Measurements from ENCODE around the gene MTHFD1L. TPM values are rescaled to one million over a fixed set of nuclear protein-coding genes. Genes with fewer than 3 reads are reported as not detected.
A peak's percentile ranks its signal among the peaks of the same experiment; 100 is the strongest.

Gene MTHFD1L
- total RNA-seq, 1 experiment from 2014 or later: 47.8 TPM

- Mint-ChIP-seq H3K4me3 (ENCODE audit: low read depth, unreplicated experiment) (no peak overlapping the region), H3K4me1 (ENCODE audit: low read depth, unreplicated experiment) (no peaks in the 10 kb centered on the region), H3K27me3 (ENCODE audit: unreplicated experiment) (no peaks in the 10 kb centered on the region), H3K27ac (ENCODE audit: unreplicated experiment) (peak overlapping the region; percentile 9), H3K9me3 (ENCODE audit: low read depth, unreplicated experiment) (no peaks in the 10 kb centered on the region), H3K36me3 (ENCODE audit: insufficient read depth, unreplicated experiment) (peaks cover 42% of the 10 kb centered on the region)
- intact Hi-C loops (cut with micrococcal nuclease; ENCODE audit: unreplicated experiment): no loop called here
- CTCF ChIA-PET: no interaction called here
- BruUV-seq (replicated peaks): no TSS peak
- no peak for DNase-seq
- TF ChIP-seq CTCF (IDR thresholded peaks at IDR 0.05; ENCODE audit: unreplicated experiment): no peak
Measured at GRCh38 chr6:150940941-150941340, 75.4 kb downstream of the MTHFD1L start.

- TF ChIP-seq CTCF (IDR thresholded peaks at IDR 0.05; ENCODE audit: unreplicated experiment): no peak
- Mint-ChIP-seq H3K36me3 (ENCODE audit: insufficient read depth, unreplicated experiment) (peaks cover 33% of the 10 kb centered on the region), H3K27ac (ENCODE audit: unreplicated experiment) (no peak overlapping the region), H3K4me3 (ENCODE audit: low read depth, unreplicated experiment) (no peak overlapping the region), H3K4me1 (ENCODE audit: low read depth, unreplicated experiment) (no peaks in the 10 kb centered on the region), H3K9me3 (ENCODE audit: low read depth, unreplicated experiment) (no peaks in the 10 kb centered on the region), H3K27me3 (ENCODE audit: unreplicated experiment) (no peaks in the 10 kb centered on the region)
- intact Hi-C loops (cut with micrococcal nuclease; ENCODE audit: unreplicated experiment): no loop called here
- no TSS peak for BruUV-seq (replicated peaks)
- no peak for DNase-seq
- CTCF ChIA-PET: no interaction called here
Measured at GRCh38 chr6:150949526-150949925, 84.0 kb downstream of the MTHFD1L start.

- intact Hi-C loops (cut with micrococcal nuclease; ENCODE audit: unreplicated experiment): no loop called here
- no TSS peak for BruUV-seq (replicated peaks)
- DNase-seq: no peak
- Mint-ChIP-seq H3K36me3 (ENCODE audit: insufficient read depth, unreplicated experiment) (peaks cover 38% of the 10 kb centered on the region), H3K4me1 (ENCODE audit: low read depth, unreplicated experiment) (no peaks in the 10 kb centered on the region), H3K4me3 (ENCODE audit: low read depth, unreplicated experiment) (no peak overlapping the region), H3K27ac (ENCODE audit: unreplicated experiment) (no peak overlapping the region), H3K27me3 (ENCODE audit: unreplicated experiment) (no peaks in the 10 kb centered on the region), H3K9me3 (ENCODE audit: low read depth, unreplicated experiment) (no peaks in the 10 kb centered on the region)
- no peak for TF ChIP-seq CTCF (IDR thresholded peaks at IDR 0.05; ENCODE audit: unreplicated experiment)
- CTCF ChIA-PET: no interaction called here
Measured at GRCh38 chr6:150953851-150954250, 88.3 kb downstream of the MTHFD1L start.

GRCh38 chr6:150959166-150959565 lies 93.7 kb downstream of the MTHFD1L start:
- no peak overlapping the region for H3K4me3 Mint-ChIP-seq (ENCODE audit: low read depth, unreplicated experiment)
- no TSS peak for BruUV-seq (replicated peaks)

More at GRCh38 chr6:150959166-150959565, 93.7 kb downstream of the MTHFD1L start:
- TF ChIP-seq CTCF (IDR thresholded peaks at IDR 0.05; ENCODE audit: unreplicated experiment): no peak
- no peaks in the 10 kb centered on the region for H3K27me3 Mint-ChIP-seq (ENCODE audit: unreplicated experiment)
- intact Hi-C loops (cut with micrococcal nuclease; ENCODE audit: unreplicated experiment): no loop called here
- DNase-seq: no peak
- H3K36me3 Mint-ChIP-seq (ENCODE audit: insufficient read depth, unreplicated experiment): peaks cover 15% of the 10 kb centered on the region
- CTCF ChIA-PET: no interaction called here
- H3K9me3 Mint-ChIP-seq (ENCODE audit: low read depth, unreplicated experiment): no peaks in the 10 kb centered on the region
- H3K4me1 Mint-ChIP-seq (ENCODE audit: low read depth, unreplicated experiment): no peaks in the 10 kb centered on the region
- no peak overlapping the region for H3K27ac Mint-ChIP-seq (ENCODE audit: unreplicated experiment)

Measured in Calu3 (cell line).